Dendritic cell treated with granulocyte-macrophage colony-stimulating factor and Interleukin-4, amounts not matched to agents 40 ng/mL and 50 ng/mL, for 4 days (primary cell): Measurements from ENCODE around the gene PCBP3.
"Not testable (repeated sequence)": the region's sequence is repeated elsewhere in the genome, so short reads cannot be mapped to it uniquely, and the experiment has no call there.

Source experiments
- H3K27ac Mint-ChIP-seq: one replicate; pipeline ENCODE4 v1.8.0; 2022; ENCODE audit warnings: mild to moderate bottlenecking, mixed read lengths
- H3K27me3 Mint-ChIP-seq: one replicate; pipeline ENCODE4 v1.8.0; 2022; ENCODE audit warnings: mild to moderate bottlenecking, mixed read lengths
- H3K36me3 Mint-ChIP-seq: one replicate; pipeline ENCODE4 v1.8.0; 2022; ENCODE audit warnings: low read depth, mixed read lengths
- H3K4me1 Mint-ChIP-seq: one replicate; pipeline ENCODE4 v1.8.0; 2022; ENCODE audit warnings: low read depth, mixed read lengths
- H3K4me3 Mint-ChIP-seq: one replicate; pipeline ENCODE4 v1.8.0; 2022; ENCODE audit warnings: mild to moderate bottlenecking, moderate library complexity, mixed read lengths
- H3K9me3 Mint-ChIP-seq: one replicate; pipeline ENCODE4 v1.8.0; 2022; ENCODE audit warnings: mixed read lengths
- intact Hi-C: fragments of 100-400 bp; cut with micrococcal nuclease; formaldehyde crosslinking; loops from one replicate; pipeline ENCODE4 v1.15.0; 2022

The PCBP3 gene

DNA sequence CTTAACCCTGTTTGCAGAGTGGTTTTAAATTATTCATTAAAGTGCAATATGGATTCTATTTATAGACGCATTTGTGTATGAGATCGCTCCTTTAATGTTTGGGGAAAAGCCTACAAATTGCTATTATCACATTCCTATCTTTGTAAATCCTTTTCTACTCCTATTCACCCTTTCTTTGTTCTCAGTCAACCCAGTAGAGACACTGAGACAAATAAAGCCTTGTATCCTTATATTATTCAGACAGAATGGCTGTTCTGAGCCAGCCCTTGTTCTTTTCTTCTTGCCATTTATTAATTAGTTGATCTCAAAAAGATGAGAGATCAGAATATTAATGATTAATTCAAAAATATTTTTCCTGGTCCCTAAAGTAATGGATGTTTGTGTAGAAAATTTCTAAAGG lies 8.4 kb downstream of the PCBP3 start:
- Mint-ChIP-seq H3K36me3 (no peaks in the 10 kb centered on the region), H3K4me3 (no peak overlapping the region), H3K9me3 (no peaks in the 10 kb centered on the region), H3K27ac (no peak overlapping the region), H3K27me3 (no peaks in the 10 kb centered on the region), H3K4me1 (no peaks in the 10 kb centered on the region)
- intact Hi-C loops: no loop called here

DNA sequence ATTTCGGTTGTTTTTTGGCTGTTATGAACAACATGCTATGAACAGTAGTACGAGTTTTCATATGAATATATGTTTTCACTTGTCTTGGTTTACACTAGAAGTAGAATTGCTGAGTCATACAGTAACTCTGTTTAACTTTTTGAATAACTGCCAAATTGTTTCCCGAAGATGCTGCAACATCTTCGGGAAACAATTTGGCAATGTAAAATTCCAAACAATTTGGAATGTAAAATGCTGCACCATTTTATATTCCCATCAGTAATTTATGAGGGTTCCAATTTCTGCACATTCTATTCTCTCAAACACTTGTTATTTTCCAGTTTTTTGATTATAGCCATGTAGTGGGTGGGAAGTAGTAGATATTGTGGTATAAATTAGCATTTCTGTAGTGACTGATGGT lies 11.6 kb downstream of the PCBP3 start:
- Mint-ChIP-seq H3K4me1 (no peaks in the 10 kb centered on the region), H3K27me3 (no peaks in the 10 kb centered on the region), H3K9me3 (no peaks in the 10 kb centered on the region), H3K27ac (no peak overlapping the region), H3K36me3 (no peaks in the 10 kb centered on the region), H3K4me3 (no peak overlapping the region)
- intact Hi-C loops: no loop called here

DNA sequence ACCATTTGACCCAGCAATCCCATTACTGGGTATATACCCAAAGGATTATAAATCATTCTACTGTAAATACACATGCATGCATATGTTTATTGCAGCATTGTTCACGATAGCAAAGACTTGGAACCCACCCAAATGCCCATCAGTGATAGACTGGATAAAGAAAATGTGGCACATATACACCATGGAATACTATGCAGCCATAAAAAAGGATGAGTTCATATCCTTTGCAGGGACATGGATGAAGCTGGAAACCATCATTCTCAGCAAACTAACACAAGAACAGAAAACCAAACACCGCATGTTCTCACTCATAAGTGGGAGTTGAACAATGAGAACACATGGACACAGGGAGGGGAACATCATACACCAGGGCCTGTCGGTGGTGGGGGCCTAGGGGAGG lies 12.6 kb downstream of the PCBP3 start:
- not testable (repeated sequence) for H3K27me3 Mint-ChIP-seq

DNA sequence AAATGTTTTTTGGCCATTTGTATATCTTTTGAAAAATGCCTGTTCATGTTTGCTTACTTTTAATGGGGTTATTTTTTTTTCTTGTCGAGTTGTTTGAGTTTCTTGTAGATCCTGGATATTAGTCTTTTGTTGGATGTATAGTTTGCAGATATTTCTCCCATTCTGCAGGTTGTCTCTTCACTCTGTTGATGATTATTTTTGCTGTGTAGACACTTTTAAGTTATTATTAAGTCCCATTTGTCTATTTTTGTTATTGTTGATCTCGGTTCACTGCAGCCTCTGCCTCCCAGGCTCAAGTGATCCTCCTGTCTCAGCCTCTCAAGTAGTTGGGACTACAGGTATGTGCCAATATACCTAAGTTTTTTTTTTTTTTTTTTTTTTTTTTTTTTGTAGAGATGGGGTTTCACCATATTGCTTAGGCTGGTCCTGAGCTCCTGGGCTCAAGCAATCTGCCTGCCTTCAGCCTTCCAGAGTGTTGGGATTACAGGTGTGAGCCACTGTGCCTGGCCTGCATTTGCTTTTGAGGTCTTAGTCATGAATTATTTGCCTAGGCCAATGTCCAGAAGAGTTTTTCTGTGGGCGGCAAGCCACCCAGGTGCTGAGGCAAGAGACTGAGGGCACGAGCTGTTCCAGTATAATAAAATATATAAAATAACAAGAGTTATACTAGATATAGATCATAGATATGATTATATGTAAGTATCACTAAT lies 18.5 kb downstream of the PCBP3 start:
- H3K9me3 Mint-ChIP-seq: peaks cover 30% of the 10 kb centered on the region
- H3K27ac Mint-ChIP-seq, H3K27me3 Mint-ChIP-seq, intact Hi-C loops, H3K4me1 Mint-ChIP-seq, H3K36me3 Mint-ChIP-seq, H3K4me3 Mint-ChIP-seq: not testable (repeated sequence)

More for the DNA sequence above, 12.6 kb downstream of the PCBP3 start:
- H3K36me3 Mint-ChIP-seq, H3K9me3 Mint-ChIP-seq, H3K4me1 Mint-ChIP-seq, H3K4me3 Mint-ChIP-seq, H3K27ac Mint-ChIP-seq, intact Hi-C loops: not testable (repeated sequence)

DNA sequence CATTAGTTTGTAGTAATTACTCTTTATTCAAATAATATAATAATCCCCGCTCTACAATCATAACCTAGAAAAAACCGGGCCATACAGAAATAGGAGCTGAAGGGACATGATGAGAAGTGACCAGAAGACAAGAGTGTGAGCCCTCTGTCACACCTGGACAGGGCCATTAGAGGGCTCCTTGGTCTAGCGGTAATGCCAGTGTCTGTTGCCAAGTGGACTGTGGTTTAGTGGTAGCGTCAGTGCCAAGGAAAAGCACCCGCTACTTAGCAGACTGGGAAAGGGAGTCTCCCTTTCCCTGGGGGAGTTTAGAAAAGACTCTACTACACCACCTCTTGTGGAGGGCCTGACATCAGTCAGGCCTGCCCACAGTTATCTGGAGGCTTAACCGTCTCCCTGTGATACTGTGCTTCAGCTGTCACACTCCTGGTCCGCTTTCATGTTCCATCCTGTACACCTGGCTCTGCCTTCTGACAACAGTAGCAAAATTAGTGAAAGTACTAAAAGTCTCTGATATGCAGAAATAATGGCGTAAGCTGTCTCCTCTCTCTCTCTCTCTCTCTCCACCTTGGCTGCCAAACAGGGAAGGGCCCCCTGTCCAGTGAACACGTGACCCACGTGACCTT lies 19.2 kb downstream of the PCBP3 start:
- H3K9me3 Mint-ChIP-seq: peaks cover 37% of the 10 kb centered on the region
- H3K27me3 Mint-ChIP-seq, H3K36me3 Mint-ChIP-seq, H3K4me3 Mint-ChIP-seq, H3K4me1 Mint-ChIP-seq, H3K27ac Mint-ChIP-seq, intact Hi-C loops: not testable (repeated sequence)

DNA sequence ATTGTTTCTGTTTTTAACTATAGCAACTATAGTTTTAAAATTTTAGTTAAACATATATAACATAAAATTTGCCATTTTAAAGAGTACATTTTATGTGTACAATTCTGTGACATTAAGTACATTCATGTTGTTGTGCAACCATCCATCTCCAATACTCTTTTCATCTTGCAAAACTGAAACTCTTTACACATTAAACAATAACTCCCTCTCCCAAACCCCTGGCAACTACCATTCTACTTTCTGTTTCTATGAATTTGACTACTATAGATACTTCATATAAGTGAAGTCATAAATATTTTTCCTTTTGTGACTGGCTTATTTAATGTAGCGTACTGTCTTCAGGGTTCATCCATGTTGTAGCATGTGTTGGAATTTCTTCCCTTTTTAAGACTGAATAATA lies 25.9 kb downstream of the PCBP3 start:
- Mint-ChIP-seq H3K9me3 (peaks cover 31% of the 10 kb centered on the region), H3K4me1 (no peaks in the 10 kb centered on the region), H3K36me3 (no peaks in the 10 kb centered on the region), H3K4me3 (no peak overlapping the region), H3K27ac (no peak overlapping the region), H3K27me3 (no peaks in the 10 kb centered on the region)
- intact Hi-C loops: no loop called here

DNA sequence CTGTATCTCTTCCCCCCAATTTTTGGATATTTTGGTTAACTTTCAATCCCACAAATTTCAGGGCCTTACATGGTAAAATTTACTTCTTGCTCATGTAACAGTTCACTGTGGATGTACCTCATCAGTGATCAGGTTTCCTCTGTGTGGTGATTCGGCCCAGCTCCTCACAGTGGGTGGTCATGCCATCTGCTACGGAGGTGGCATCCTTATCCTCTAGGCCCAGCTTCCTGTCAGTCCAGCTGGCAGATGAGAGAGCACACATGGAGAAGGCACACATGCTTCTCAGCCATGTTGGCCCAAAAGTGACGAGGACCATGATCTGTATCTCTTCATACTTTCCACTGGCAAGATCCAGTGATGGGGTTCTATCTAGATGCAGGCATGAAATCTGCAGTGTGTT lies 27.2 kb downstream of the PCBP3 start:
- Mint-ChIP-seq H3K36me3 (no peaks in the 10 kb centered on the region), H3K4me3 (no peak overlapping the region), H3K9me3 (peaks cover 24% of the 10 kb centered on the region), H3K27me3 (no peaks in the 10 kb centered on the region), H3K4me1 (no peaks in the 10 kb centered on the region), H3K27ac (no peak overlapping the region)
- intact Hi-C loops: no loop called here

DNA sequence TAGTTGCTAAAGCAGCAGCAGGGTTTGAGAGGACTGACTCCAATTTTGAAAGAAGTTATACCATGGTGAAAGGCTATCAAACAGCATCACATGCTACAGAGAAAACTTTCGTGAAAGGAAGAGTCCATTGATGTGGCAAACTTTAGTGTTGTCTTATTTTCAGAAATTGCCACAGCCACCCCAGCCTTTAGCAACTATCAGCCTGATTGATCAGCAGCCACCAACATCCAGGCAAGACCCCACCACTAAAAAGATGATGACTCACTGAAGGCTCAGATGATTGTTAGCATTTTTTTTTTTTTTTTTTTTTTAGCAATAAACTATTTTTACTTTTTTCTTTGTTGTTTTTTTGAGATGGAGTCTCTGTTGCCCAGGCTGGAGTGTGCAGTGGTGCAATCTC lies 35.3 kb downstream of the PCBP3 start:
- H3K27me3 Mint-ChIP-seq, H3K27ac Mint-ChIP-seq, H3K4me1 Mint-ChIP-seq, H3K36me3 Mint-ChIP-seq, H3K4me3 Mint-ChIP-seq, intact Hi-C loops: not testable (repeated sequence)
- H3K9me3 Mint-ChIP-seq: peaks cover 12% of the 10 kb centered on the region

DNA sequence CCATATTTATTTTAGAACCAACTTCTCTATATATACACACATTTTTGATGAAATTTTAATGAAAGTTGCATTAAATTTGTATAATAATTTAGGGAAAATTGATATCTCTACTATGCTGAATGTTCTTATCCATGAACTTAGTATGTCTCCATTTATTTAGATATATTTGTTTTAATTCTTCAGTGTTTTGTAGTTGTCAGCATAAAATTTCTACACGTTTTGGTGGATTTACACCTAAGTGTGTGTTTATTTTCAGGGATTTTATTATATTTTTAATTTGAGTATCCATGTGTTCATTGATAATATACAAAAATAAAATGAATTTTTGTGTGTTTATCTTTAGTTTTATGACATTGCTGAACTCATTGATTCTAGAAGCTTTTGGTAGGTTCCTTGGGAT lies 36.7 kb downstream of the PCBP3 start:
- no peaks in the 10 kb centered on the region for H3K27me3 Mint-ChIP-seq
- peaks cover 24% of the 10 kb centered on the region for H3K9me3 Mint-ChIP-seq
- H3K27ac Mint-ChIP-seq: no peak overlapping the region
- intact Hi-C loops: no loop called here
- no peaks in the 10 kb centered on the region for H3K4me1 Mint-ChIP-seq
- H3K36me3 Mint-ChIP-seq: no peaks in the 10 kb centered on the region
- no peak overlapping the region for H3K4me3 Mint-ChIP-seq

DNA sequence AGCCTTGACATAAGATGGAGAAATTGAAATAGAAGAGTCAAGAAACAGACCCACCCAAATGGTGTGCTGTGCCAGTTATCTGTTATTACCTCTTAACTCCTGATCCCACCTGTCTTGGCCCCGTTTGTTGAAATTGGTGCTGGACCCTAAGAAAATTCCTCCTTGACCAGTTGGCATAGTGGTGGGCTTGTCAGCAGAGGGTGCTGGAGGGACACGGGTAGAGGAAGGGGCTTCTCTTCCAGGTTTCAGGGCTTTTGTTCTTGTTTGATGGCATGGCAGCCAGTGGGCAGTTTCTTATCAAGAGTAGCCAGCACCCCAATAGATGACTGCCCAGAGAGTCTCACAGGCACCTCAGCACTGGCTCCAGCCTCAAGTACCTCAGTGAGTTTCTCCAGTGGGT lies 51.6 kb downstream of the PCBP3 start:
- Mint-ChIP-seq H3K9me3 (no peaks in the 10 kb centered on the region), H3K36me3 (no peaks in the 10 kb centered on the region), H3K27me3 (no peaks in the 10 kb centered on the region), H3K4me1 (no peaks in the 10 kb centered on the region), H3K4me3 (no peak overlapping the region), H3K27ac (no peak overlapping the region)
- intact Hi-C loops: no loop called here

DNA sequence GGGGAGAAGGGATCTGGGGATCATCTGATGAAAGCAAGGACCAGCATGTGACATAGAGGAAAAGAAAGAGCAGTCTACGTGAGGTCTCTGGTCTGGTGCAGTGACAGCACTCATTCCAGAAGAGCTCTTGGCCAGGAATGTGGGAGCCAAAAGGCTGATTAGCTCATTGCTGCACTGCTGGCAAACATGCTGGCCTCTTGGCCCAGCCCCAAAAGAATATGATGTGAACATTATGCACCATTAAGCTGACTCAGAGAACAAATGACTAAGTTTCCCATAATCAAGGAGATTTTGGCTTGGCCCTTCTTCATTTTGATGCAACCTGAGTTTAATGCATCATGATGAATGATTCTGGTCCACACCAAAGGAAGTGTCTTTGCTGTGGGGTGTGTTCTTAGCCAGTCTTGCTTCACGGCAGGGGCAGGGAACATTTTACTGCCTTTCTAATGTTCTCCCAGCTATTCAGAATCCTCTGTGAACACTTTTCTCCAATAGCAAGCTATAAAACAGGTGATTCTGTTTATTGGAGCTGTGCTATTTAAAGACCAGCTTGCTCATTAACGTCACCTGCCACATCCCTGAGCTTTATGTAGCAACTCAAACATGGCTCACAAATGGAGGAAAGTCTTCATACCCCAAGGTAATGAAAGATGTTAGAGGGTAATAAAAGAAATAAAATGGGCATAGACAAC lies 55.1 kb downstream of the PCBP3 start:
- H3K27ac Mint-ChIP-seq: no peak overlapping the region
- no peaks in the 10 kb centered on the region for H3K4me1 Mint-ChIP-seq
- no peaks in the 10 kb centered on the region for H3K36me3 Mint-ChIP-seq
- no peaks in the 10 kb centered on the region for H3K9me3 Mint-ChIP-seq
- H3K4me3 Mint-ChIP-seq: no peak overlapping the region
- intact Hi-C loops: no loop called here
- no peaks in the 10 kb centered on the region for H3K27me3 Mint-ChIP-seq

DNA sequence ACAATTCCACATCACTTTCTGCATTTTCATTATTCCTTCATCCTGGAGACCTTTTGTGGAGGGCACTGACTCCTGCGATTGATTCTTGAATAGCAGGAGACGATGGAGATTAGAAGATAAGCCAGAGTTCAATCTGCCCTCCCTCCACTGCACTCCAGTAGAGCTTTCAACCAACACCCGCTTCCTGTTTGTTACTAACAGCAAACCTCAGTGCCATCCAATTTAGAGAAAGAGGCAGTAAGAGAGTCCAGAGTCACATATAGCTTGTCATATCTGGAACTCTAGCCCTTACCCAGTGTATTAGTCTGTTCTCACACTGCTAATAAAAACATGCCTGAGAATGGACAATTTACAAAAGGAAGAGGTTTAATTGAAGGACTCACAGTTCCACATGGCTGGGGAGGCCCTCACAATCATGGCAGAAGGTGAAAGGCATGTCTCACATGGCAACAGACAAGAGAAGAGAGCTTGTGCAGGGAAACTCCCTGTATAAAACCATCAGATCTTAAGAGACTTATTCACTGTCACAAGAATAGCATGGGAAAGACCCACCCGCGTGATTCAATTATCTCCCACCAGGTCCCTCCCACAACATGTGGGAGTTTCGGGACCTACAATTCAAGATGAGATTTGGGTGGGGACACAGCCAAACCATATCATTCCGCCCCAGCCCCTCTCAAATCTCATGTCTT lies 55.9 kb downstream of the PCBP3 start:
- Mint-ChIP-seq H3K9me3 (no peaks in the 10 kb centered on the region), H3K36me3 (no peaks in the 10 kb centered on the region), H3K27ac (no peak overlapping the region), H3K27me3 (no peaks in the 10 kb centered on the region), H3K4me1 (no peaks in the 10 kb centered on the region), H3K4me3 (no peak overlapping the region)
- intact Hi-C loops: no loop called here

DNA sequence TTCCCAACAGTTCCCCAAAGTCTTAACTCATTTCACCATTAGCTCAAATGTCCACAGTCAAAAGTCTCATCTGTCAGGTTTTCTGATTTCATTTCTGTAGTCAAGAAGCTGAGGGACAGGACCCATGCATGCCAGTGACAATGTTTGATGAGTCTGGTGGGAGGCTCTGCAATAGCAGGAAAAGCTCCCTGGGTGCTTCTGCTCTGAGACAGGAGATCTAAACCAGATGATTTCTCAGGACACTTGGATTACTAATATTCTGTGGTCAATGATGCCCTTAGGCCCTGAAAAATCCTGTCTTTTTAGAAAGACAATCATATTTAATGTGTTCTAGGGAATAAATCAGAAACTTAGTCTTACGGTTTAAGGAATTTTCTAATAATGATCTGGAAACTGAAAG lies 56.4 kb downstream of the PCBP3 start:
- no peaks in the 10 kb centered on the region for H3K27me3 Mint-ChIP-seq
- no peaks in the 10 kb centered on the region for H3K4me1 Mint-ChIP-seq
- intact Hi-C loops: no loop called here
- no peak overlapping the region for H3K27ac Mint-ChIP-seq
- no peak overlapping the region for H3K4me3 Mint-ChIP-seq
- H3K9me3 Mint-ChIP-seq: no peaks in the 10 kb centered on the region
- H3K36me3 Mint-ChIP-seq: no peaks in the 10 kb centered on the region

DNA sequence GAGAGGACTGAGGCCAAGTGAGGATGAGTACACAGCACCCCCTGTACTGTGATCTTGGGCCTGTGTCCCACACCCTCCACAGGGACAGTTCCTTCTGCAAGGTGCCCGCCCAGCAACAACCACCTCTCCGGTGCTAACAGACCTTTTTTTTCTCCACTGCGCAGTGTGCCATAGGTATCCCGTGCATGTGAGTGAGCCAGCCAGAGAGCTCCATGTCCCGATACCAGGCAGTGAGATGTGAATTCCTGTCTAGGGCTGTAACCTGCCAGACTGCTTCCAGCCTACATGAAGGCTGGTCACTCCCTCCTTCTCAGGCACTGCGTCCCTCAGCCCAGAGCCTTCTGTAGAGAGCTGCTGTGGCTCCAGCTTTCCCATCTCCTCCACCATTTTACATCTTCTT lies 56.9 kb downstream of the PCBP3 start:
- intact Hi-C loops: no loop called here
- Mint-ChIP-seq H3K9me3 (no peaks in the 10 kb centered on the region), H3K4me3 (no peak overlapping the region), H3K27me3 (no peaks in the 10 kb centered on the region), H3K4me1 (no peaks in the 10 kb centered on the region), H3K36me3 (no peaks in the 10 kb centered on the region), H3K27ac (no peak overlapping the region)
